Natural killer cell treated with Interleukin-12 subunit alpha and Interleukin-12 subunit beta and Interleukin-15 and Interleukin-18, amount 100 ng/mL, for 72 hours (primary cell): ENCODE measurements around the gene SEMA3F. TPM values are rescaled to one million over a fixed set of nuclear protein-coding genes. Genes with fewer than 3 reads are reported as not detected.

Experiments
- ATAC-seq, 2 donors: fragments of 150-1000 bp; cut with Tn5 transposase in 1 of 2; sonication (Bioruptor Pico), chemical (Tn5 transposase) in 1 of 2; 2 replicates each; pipeline ENCODE4 v1.10.0; 2021
- DNase-seq: peaks from one replicate; pipeline ENCODE4 v3.0.0; 2022; ENCODE audit warnings: low spot score
- H3K27ac Mint-ChIP-seq, 2 donors: 1 replicate in 1 of 2; 2 replicates in 1 of 2; pipeline ENCODE4 v1.8.0; 2022; ENCODE audit warnings: mixed read lengths in 2 of 2, mild to moderate bottlenecking in 1 of 2, moderate library complexity in 1 of 2
- H3K27me3 Mint-ChIP-seq, 2 donors: 1 replicate in 1 of 2; 2 replicates in 1 of 2; pipeline ENCODE4 v1.8.0; 2022; ENCODE audit warnings: mixed read lengths in 2 of 2
- H3K36me3 Mint-ChIP-seq: one replicate; pipeline ENCODE4 v1.8.0; 2022; ENCODE audit warnings: mixed read lengths
- H3K4me1 Mint-ChIP-seq, 2 donors: 1 replicate in 1 of 2; 2 replicates in 1 of 2; pipeline ENCODE4 v1.8.0; 2022; ENCODE audit warnings: low read depth in 2 of 2, mixed read lengths in 2 of 2, mild to moderate bottlenecking in 1 of 2
- H3K4me3 Mint-ChIP-seq: one replicate; pipeline ENCODE4 v1.8.0; 2022; ENCODE audit warnings: mixed read lengths
- H3K9me3 Mint-ChIP-seq: 2 replicates; pipeline ENCODE4 v1.8.0; 2022; ENCODE audit warnings: mixed read lengths
- total RNA-seq, 2 donors: library from RNA; stranded (reverse); gene quantifications; one replicate each; pipeline ENCODE4 v1.2.3, GENCODE V29; 2022

The SEMA3F gene
- total RNA-seq, 2 donors from 2014 or later: 0.12 to 0.81 TPM

DNA sequence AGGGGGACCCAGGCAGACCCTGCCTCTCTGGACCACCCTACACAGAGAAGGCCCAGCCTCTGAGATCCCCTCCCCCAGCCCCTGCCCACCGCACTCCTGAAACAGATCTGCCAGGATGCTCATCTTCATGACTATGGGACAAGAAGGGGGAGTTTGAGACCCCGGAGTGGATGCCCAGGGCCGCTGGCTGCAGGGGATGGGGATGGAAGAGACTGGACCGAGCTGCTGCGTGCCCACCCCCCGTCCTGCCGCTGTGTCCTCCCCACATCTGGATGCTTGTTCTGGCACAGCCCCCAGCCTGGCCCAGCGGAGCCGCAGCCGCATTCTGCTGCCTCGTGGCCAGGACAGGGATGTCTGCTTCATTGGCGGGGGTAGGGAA lies 30.3 kb upstream of the SEMA3F start:
- DNase-seq (no peak), ATAC-seq (no peak)
- H3K27ac Mint-ChIP-seq: no peak overlapping the region
- no peaks in the 10 kb centered on the region for H3K27me3 Mint-ChIP-seq
- H3K36me3 Mint-ChIP-seq: no peaks in the 10 kb centered on the region
- no peaks in the 10 kb centered on the region for H3K4me1 Mint-ChIP-seq
- no peak overlapping the region for H3K4me3 Mint-ChIP-seq
- no peaks in the 10 kb centered on the region for H3K9me3 Mint-ChIP-seq

DNA sequence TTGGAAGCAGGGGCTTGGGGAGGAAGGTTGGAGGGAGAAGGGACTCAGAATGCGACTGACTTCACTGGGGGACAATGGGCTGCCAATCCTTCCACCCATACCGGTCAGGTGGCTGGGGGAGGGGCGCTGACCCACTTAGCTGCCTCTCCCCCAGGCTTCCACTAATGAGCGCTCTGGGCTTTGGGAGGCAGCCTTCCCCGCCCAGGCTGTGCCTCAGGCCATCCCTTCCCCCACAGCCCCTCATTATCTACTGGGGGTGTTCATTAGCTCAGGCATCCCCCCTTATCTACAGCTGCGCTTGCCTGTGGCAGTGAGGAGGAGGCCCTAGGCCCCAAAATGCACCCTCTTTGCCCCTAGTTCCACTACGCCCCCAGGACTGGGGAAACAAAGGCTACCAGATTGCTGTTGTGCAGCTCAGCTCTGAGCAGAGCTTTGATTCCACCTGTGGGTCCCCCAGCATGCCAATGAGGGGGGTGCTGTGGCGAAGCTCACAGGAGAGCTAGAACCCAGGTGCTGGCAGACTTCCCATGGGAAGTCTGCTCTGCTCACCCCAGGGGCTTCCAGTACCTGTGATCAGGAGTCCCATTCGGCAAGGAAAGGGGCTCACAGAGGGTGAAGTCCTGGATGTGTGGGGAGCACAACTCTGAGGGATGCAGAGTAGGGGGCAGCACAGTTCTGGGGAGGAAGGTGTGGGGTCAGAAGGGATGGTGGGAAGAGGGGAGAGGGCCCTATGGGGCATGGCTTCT lies 29.4 kb upstream of the SEMA3F start:
- no peak for DNase-seq
- Mint-ChIP-seq H3K9me3 (no peaks in the 10 kb centered on the region), H3K4me3 (no peak overlapping the region), H3K27ac (no peak overlapping the region), H3K4me1 (no peaks in the 10 kb centered on the region), H3K27me3 (no peaks in the 10 kb centered on the region), H3K36me3 (no peaks in the 10 kb centered on the region)
- ATAC-seq: no peak

GRCh38 chr3:50126287-50127211 lies 28.6 kb upstream of the SEMA3F start:
- Mint-ChIP-seq H3K9me3 (no peaks in the 10 kb centered on the region), H3K36me3 (no peaks in the 10 kb centered on the region), H3K4me1 (no peaks in the 10 kb centered on the region), H3K4me3 (no peak overlapping the region), H3K27ac (no peak overlapping the region), H3K27me3 (no peaks in the 10 kb centered on the region)
- DNase-seq: no peak
- no peak for ATAC-seq

DNA sequence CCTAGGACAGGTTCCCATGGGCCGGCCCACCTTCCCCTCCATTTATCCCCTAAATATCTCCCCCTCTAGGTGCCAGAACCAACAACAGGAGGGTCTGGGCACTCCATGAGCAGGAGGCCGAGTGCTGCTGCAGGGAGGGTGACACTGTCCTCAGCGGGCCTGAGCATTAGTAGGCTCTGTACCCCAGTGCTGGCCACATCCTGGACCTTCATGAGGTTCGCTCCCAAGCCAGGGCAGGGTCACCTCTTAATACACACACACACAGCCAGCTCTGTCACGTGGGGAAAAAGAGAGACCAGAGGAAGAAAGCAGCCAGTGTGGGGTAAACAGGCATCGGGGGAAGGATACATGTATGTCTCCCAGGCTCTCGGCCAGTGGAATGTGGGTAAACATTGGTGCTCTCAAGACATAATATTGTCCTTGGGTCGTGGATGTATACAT lies 27.9 kb upstream of the SEMA3F start:
- no peaks in the 10 kb centered on the region for H3K27me3 Mint-ChIP-seq
- H3K4me3 Mint-ChIP-seq: no peak overlapping the region
- H3K27ac Mint-ChIP-seq: no peak overlapping the region
- no peaks in the 10 kb centered on the region for H3K9me3 Mint-ChIP-seq
- no peaks in the 10 kb centered on the region for H3K4me1 Mint-ChIP-seq
- DNase-seq: no peak
- ATAC-seq: no peak
- no peaks in the 10 kb centered on the region for H3K36me3 Mint-ChIP-seq

DNA sequence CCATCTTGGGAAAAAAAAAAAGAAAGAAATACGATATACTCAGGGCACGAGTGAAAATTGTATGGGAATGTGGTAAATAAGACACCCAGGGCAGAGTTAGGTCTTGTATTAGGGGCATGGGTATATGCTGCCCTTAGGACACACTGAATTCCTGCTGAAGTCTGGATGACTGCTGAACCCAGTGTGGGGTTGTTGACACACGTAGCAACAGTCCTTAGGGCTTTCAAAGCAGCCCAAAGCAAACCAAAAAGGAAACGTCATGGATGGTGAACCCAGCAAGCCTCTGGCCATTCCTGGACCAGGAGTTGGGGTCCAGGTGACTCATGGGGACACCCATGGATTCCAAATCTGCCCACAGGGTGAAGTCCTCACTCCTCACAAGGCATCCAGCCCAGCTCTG lies 27.1 kb upstream of the SEMA3F start:
- no peak overlapping the region for H3K27ac Mint-ChIP-seq
- no peak overlapping the region for H3K4me3 Mint-ChIP-seq
- ATAC-seq: no peak
- DNase-seq: no peak
- no peaks in the 10 kb centered on the region for H3K36me3 Mint-ChIP-seq
- H3K27me3 Mint-ChIP-seq: no peaks in the 10 kb centered on the region
- no peaks in the 10 kb centered on the region for H3K4me1 Mint-ChIP-seq
- no peaks in the 10 kb centered on the region for H3K9me3 Mint-ChIP-seq

GRCh38 chr3:50130436-50130835 lies 24.7 kb upstream of the SEMA3F start:
- H3K27ac Mint-ChIP-seq: no peak overlapping the region
- H3K9me3 Mint-ChIP-seq: no peaks in the 10 kb centered on the region
- H3K36me3 Mint-ChIP-seq: no peaks in the 10 kb centered on the region
- no peak overlapping the region for H3K4me3 Mint-ChIP-seq
- no peaks in the 10 kb centered on the region for H3K27me3 Mint-ChIP-seq
- H3K4me1 Mint-ChIP-seq: no peaks in the 10 kb centered on the region
- ATAC-seq (no peak), DNase-seq (no peak)

DNA sequence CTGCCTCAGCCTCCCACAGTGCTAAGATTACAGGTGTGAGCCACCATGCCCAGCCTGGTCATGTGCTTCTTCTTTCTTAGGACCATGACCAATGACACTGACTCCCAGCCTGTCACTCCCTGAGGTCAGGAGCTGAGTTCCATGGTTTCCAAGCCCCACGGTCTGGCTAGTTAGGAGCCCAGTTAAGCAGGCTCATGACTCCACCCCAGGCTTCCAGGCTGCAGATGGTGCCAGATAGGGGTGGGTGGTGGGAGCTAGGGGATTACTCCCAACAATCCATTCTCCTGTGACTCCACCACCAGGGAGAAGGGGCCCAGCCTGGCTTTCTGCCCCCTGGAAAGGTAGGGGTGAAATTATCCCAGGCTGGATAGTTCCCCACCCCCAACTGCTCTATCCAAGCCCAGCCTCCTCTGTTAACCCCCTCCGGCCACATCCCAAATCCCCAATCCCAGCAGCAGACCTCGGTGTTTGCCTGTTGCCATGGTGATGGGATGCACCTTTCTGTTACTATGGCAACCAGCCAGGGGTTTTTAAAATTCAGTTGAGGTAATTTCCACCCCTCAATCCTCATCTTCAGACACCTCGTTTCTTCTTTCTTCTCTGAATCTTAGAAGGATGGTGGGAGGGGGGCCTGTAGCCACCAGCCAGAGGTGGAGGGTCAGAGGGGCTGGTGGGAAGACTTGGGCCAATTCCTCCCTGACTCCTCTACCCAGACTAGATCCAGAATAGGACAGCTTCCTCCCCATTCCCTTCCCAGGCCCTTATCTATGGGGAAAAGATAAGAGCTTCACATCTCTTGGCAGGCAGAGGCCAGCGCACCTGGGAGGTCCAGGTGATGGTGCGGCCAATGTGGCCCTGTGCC lies 22.5 kb upstream of the SEMA3F start:
- Mint-ChIP-seq H3K9me3 (no peaks in the 10 kb centered on the region), H3K4me3 (no peak overlapping the region), H3K27me3 (no peaks in the 10 kb centered on the region), H3K27ac (no peak overlapping the region), H3K4me1 (no peaks in the 10 kb centered on the region), H3K36me3 (no peaks in the 10 kb centered on the region)
- ATAC-seq (no peak), DNase-seq (no peak)

GRCh38 chr3:50133283-50133615 lies 21.9 kb upstream of the SEMA3F start:
- Mint-ChIP-seq H3K36me3 (no peaks in the 10 kb centered on the region), H3K4me1 (peaks cover 0 to 2% of the 10 kb centered on the region in 2 donors), H3K27me3 (no peaks in the 10 kb centered on the region), H3K27ac (no peak overlapping the region), H3K4me3 (no peak overlapping the region), H3K9me3 (no peaks in the 10 kb centered on the region)
- DNase-seq (no peak), ATAC-seq (no peak)

- H3K4me3 Mint-ChIP-seq: no peak overlapping the region
Measured at GRCh38 chr3:50134367-50134766, 20.8 kb upstream of the SEMA3F start.

DNA sequence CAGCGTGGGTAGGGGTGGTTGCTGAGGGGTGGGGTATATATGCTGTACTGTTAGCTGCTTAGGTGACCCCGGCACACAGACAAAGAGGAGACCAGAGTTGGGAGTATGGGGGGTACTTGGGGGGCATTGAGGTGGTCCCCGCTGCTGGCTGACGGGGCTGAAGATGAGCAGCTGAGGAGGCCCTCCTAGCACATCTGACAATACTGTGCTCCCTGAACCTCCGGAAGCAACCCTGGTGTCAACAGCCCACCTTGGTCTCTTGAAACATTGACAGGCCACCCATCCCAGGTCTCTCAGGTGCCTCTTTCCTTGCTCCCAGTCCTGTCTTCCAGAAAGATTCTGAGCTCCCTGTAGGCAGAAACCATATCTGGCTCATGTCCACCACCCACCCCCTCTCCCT lies 19.2 kb upstream of the SEMA3F start:
- H3K9me3 Mint-ChIP-seq: no peaks in the 10 kb centered on the region
- H3K4me1 Mint-ChIP-seq: peaks cover 0 to 9% of the 10 kb centered on the region in 2 donors
- H3K27me3 Mint-ChIP-seq: no peaks in the 10 kb centered on the region
- ATAC-seq (no peak), DNase-seq (no peak)
- H3K36me3 Mint-ChIP-seq: no peaks in the 10 kb centered on the region
- H3K27ac Mint-ChIP-seq: no peak overlapping the region
- no peak overlapping the region for H3K4me3 Mint-ChIP-seq

More at GRCh38 chr3:50134367-50134766, 20.8 kb upstream of the SEMA3F start:
- DNase-seq: no peak
- no peaks in the 10 kb centered on the region for H3K27me3 Mint-ChIP-seq
- H3K36me3 Mint-ChIP-seq: no peaks in the 10 kb centered on the region
- H3K9me3 Mint-ChIP-seq: no peaks in the 10 kb centered on the region
- H3K4me1 Mint-ChIP-seq: peaks cover 0 to 9% of the 10 kb centered on the region in 2 donors
- H3K27ac Mint-ChIP-seq: no peak overlapping the region
- no peak for ATAC-seq

DNA sequence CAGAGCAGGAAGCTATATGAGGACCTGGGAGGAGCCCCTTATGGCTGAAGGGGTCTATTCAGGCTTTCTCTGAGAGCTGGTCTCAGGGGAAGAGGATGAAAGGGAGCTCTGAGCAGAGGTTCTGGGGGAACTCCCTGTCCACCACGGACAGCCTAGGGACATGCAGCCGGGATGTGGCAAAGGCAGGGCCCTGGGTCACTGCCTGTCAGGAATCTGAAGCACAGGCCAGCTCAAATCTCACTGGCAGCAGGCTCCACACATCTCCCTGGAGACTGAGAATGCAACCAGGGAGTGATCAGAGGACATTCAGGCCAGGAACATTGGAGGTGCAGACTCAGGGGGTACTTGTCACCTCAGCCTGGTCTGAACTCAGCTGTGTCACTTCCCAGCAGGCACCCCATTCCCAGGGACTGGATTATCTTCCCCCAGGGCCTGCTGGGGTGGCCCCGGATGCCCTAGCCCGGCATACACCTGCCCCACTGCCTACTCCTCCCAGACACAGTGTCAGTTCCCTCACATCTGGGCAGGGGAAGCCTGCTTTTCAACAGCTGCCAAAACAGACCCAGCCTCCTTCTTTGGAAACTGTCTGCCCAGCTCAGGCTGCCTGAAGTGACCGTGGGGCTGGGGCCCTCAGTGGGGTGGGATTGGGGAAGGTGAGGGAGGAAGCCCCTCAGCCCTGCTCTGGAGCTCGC lies 18.3 kb upstream of the SEMA3F start:
- no peak overlapping the region for H3K27ac Mint-ChIP-seq
- no peak for DNase-seq
- no peak overlapping the region for H3K4me3 Mint-ChIP-seq
- no peak for ATAC-seq
- peaks cover 0 to 9% of the 10 kb centered on the region in 2 donors for H3K4me1 Mint-ChIP-seq
- H3K36me3 Mint-ChIP-seq: no peaks in the 10 kb centered on the region
- H3K9me3 Mint-ChIP-seq: no peaks in the 10 kb centered on the region
- no peaks in the 10 kb centered on the region for H3K27me3 Mint-ChIP-seq

- peaks cover 0 to 3% of the 10 kb centered on the region in 2 donors for H3K27me3 Mint-ChIP-seq
- no peak for DNase-seq
- H3K36me3 Mint-ChIP-seq: no peaks in the 10 kb centered on the region
- no peaks in the 10 kb centered on the region for H3K9me3 Mint-ChIP-seq
- peaks cover 0 to 9% of the 10 kb centered on the region in 2 donors for H3K4me1 Mint-ChIP-seq
- no peak overlapping the region for H3K4me3 Mint-ChIP-seq
- ATAC-seq: peak in 1 of 2 donors; percentile 2
- H3K27ac Mint-ChIP-seq: no peak overlapping the region
Measured at GRCh38 chr3:50137531-50137930, 17.6 kb upstream of the SEMA3F start.
